ENCODE results near the gene GJB5.

Gene GJB5

DNA sequence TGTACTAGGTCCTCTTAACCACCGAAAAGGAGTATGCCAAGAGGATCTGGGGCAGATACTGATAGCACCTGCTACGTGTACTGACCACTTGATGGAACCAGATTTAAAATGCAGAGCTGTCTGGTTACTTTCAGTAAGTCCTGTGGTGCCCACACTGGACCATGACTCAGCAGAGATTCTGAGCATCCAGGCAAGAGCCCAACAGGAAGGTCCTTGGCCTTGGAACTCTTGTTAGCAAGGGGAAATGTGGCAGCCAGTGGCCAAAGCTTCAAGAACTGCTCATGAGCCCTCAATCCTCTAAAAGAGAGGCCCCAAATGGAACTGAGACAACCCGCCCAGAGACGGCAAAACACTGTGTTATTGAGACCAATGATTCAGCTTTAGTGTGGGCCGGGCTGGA, 4.2 kb upstream of the GJB5 start:
- TF ChIP-seq, protein P1, sequence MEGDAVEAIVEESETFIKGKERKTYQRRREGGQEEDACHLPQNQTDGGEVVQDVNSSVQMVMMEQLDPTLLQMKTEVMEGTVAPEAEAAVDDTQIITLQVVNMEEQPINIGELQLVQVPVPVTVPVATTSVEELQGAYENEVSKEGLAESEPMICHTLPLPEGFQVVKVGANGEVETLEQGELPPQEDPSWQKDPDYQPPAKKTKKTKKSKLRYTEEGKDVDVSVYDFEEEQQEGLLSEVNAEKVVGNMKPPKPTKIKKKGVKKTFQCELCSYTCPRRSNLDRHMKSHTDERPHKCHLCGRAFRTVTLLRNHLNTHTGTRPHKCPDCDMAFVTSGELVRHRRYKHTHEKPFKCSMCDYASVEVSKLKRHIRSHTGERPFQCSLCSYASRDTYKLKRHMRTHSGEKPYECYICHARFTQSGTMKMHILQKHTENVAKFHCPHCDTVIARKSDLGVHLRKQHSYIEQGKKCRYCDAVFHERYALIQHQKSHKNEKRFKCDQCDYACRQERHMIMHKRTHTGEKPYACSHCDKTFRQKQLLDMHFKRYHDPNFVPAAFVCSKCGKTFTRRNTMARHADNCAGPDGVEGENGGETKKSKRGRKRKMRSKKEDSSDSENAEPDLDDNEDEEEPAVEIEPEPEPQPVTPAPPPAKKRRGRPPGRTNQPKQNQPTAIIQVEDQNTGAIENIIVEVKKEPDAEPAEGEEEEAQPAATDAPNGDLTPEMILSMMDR (IDR thresholded peaks at IDR 0.05; ENCODE audit: control insufficient read depth, extremely low read depth, insufficient read depth) = no peak
- DNase-seq (ENCODE audit: low read depth) = no peak
- H3K4me3 ChIP-seq (ENCODE audit: low read depth, low read length) = no peak overlapping the region

DNA sequence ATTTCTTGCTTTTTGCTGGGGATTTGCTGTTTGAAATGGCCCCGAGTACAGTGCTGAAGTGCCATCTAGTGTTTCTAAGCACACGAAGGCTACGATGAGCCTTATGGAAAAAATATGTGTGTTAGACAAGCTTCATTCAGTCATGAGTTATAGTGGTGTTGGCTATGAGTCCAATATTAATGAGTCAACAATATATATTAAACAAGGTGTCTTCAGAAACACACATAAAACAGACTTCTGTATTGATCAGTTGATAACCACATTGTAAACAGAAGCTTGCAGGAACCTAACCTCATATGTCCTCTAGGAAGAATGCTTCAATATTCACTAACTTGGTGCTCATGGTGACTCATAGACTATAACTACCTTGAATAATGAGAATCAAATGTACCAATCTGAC, 1.7 kb upstream of the GJB5 start:
- TF ChIP-seq, protein P1 (IDR thresholded peaks at IDR 0.05; ENCODE audit: control insufficient read depth, extremely low read depth, insufficient read depth) = peak; percentile 35; the same call in 1 of the 2 replicates
- no peak for DNase-seq (ENCODE audit: low read depth)

DNA sequence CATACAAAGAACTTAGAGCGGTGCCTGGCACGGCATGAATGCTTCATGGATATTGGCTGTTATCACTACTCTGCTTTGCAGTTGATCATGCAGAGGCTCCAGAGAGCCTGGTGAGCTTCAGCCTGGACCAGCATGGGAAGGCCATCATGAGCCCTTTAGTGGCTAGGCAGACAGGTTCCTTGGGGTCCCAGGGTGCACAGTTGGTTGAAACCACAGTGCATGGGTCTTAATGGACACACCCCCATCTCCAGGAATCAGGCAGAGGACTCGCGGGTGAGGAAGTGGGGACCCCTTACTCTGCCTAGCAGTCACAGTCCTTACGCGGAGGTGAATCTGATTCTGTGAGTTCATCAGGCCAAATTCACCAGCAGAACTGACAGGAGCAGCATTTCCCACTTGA, 1.1 kb downstream of the GJB5 start:
- H3K4me3 ChIP-seq (ENCODE audit: low read depth, low read length) = no peak overlapping the region
- DNase-seq (ENCODE audit: low read depth) = no peak
- TF ChIP-seq, protein P1 (IDR thresholded peaks at IDR 0.05; ENCODE audit: control insufficient read depth, extremely low read depth, insufficient read depth) = no peak

More for the DNA sequence above, 1.7 kb upstream of the GJB5 start:
- H3K4me3 ChIP-seq (ENCODE audit: low read depth, low read length) = no peak overlapping the region

DNA sequence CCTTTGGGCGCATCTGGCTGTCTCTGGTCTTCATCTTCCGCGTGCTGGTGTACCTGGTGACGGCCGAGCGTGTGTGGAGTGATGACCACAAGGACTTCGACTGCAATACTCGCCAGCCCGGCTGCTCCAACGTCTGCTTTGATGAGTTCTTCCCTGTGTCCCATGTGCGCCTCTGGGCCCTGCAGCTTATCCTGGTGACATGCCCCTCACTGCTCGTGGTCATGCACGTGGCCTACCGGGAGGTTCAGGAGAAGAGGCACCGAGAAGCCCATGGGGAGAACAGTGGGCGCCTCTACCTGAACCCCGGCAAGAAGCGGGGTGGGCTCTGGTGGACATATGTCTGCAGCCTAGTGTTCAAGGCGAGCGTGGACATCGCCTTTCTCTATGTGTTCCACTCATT, 2.5 kb downstream of the GJB5 start:
- DNase-seq (ENCODE audit: low read depth) = no peak
- TF ChIP-seq, protein P1 (IDR thresholded peaks at IDR 0.05; ENCODE audit: control insufficient read depth, extremely low read depth, insufficient read depth) = no peak
- H3K4me3 ChIP-seq (ENCODE audit: low read depth, low read length) = no peak overlapping the region

DNA sequence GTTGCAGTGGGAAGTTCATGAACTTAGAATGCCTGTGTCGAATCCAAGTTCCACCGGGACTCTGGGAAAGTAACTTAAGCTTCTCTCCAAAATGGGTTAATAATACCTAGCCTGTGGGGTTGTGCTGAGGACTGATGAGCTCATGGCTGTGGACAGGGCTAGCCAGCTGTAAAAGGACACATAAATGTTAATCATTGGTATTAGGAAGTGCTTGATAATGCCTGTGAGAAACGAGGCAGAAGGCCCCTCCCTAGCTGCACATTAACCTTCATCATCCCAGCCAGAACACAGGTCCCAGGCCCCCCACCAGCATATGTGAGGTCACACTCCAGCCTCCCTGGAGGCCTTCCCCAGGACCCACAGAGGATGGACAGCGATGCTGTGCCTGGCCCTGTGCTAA, 3.9 kb downstream of the GJB5 start:
- TF ChIP-seq, protein P1 (IDR thresholded peaks at IDR 0.05; ENCODE audit: control insufficient read depth, extremely low read depth, insufficient read depth) = no peak
- no peak overlapping the region for H3K4me3 ChIP-seq (ENCODE audit: low read depth, low read length)

DNA sequence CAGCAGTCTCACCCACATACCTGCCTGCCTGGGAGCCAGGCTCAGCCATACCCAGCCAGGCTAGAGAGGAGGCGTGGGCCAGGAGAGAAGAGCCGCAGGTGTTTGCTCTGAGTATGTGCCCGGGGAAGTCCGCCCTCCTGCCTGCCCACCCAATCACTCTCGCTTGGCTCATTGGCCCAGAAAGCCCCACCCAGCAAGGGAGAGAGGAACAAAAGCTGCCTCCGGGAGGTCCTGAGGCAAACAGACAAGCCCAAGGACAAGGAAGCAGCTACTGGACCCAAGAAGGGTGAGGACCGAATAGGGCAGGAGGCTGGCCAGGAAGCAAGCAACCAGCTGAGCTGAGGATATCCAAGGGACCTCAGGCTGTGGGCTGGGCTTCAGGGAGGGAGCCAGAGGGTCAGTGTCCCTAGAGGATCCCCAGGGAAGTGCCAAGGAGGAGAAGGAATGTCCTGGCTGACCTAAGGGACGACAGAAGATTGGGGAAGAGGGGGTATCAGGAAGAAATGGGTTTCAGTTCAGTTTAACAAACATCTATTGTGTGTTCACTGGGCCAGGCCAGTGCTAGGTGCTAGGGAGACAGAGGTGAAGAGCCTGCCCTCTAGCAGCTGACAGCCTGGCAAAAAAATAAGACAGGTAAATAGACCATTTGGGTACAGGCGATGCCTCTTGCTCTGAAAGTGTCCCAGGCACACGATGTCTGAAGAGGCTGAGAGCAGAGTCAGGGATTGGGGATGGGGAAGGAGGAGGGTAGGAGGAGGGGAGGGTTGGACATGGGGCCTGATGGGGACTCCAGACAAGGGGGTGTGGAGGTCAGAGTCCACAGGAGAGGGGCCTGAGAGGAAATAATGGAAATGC, 4.9 kb downstream of the GJB5 start, which contains the start of gene GJB4:
TSS of gene GJB4 (plus strand) at position 238 of the 855 bp plus-strand sequence. CDS start 1,515 bp downstream, outside the sequence.
- DNase-seq (ENCODE audit: low read depth) = no peak
- TF ChIP-seq, protein P1 (IDR thresholded peaks at IDR 0.05; ENCODE audit: control insufficient read depth, extremely low read depth, insufficient read depth) = no peak
- H3K4me3 ChIP-seq (ENCODE audit: low read depth, low read length) = no peak within 1 kb of the TSS

More for the DNA sequence above, 3.9 kb downstream of the GJB5 start:
- no peak for DNase-seq (ENCODE audit: low read depth)

Measured in LNCaP clone FGC (cell line).